ENCODE results near the gene SLC26A9.

The SLC26A9 gene

GRCh38 chr1:205943245-205943644, at the start of gene SLC26A9:
TSS of gene SLC26A9 (minus strand) at chr1:205943456. CDS start at chr1:205935820, 7,636 bp downstream.
- no peak for DNase-seq (ENCODE audit: low read depth)

- no peak for DNase-seq (ENCODE audit: low read depth)
Measured at GRCh38 chr1:205992218-205992882, 49.1 kb upstream of the SLC26A9 start.

- no peak for DNase-seq (ENCODE audit: low read depth)
Measured at GRCh38 chr1:205991237-205991636, 48.0 kb upstream of the SLC26A9 start.

- no peak for DNase-seq (ENCODE audit: low read depth)
Measured at GRCh38 chr1:205990226-205990625, 47.0 kb upstream of the SLC26A9 start.

GRCh38 chr1:205989786-205990185, 46.5 kb upstream of the SLC26A9 start:
- no peak for DNase-seq (ENCODE audit: low read depth)

GRCh38 chr1:205988585-205988995, 45.3 kb upstream of the SLC26A9 start:
- DNase-seq (ENCODE audit: low read depth) = no peak

GRCh38 chr1:205986861-205987260, 43.6 kb upstream of the SLC26A9 start:
- no peak for DNase-seq (ENCODE audit: low read depth)

GRCh38 chr1:205986292-205986691, 43.0 kb upstream of the SLC26A9 start:
- no peak for DNase-seq (ENCODE audit: low read depth)

- DNase-seq (ENCODE audit: low read depth) = no peak
Measured at GRCh38 chr1:205985330-205986005, 42.2 kb upstream of the SLC26A9 start.

GRCh38 chr1:205983925-205984725, 40.9 kb upstream of the SLC26A9 start:
- no peak for DNase-seq (ENCODE audit: low read depth)

GRCh38 chr1:205981257-205981656, 38.0 kb upstream of the SLC26A9 start:
- no peak for DNase-seq (ENCODE audit: low read depth)

GRCh38 chr1:205980237-205980870, 37.1 kb upstream of the SLC26A9 start:
- DNase-seq (ENCODE audit: low read depth) = no peak

GRCh38 chr1:205979301-205979700, 36.0 kb upstream of the SLC26A9 start:
- DNase-seq (ENCODE audit: low read depth) = no peak

GRCh38 chr1:205978676-205979075, 35.4 kb upstream of the SLC26A9 start:
- DNase-seq (ENCODE audit: low read depth) = no peak

- peak; percentile 36 for DNase-seq (ENCODE audit: low read depth)
Measured at GRCh38 chr1:205977402-205978014, 34.3 kb upstream of the SLC26A9 start.

GRCh38 chr1:205976708-205977401, 33.6 kb upstream of the SLC26A9 start:
- DNase-seq (ENCODE audit: low read depth) = no peak

- DNase-seq (ENCODE audit: low read depth) = no peak
Measured at GRCh38 chr1:205976036-205976435, 32.8 kb upstream of the SLC26A9 start.

- DNase-seq (ENCODE audit: low read depth) = no peak
Measured at GRCh38 chr1:205975387-205975998, 32.2 kb upstream of the SLC26A9 start.

GRCh38 chr1:205974712-205975111, 31.5 kb upstream of the SLC26A9 start:
- DNase-seq (ENCODE audit: low read depth) = no peak

GRCh38 chr1:205973377-205974232, 30.3 kb upstream of the SLC26A9 start:
- no peak for DNase-seq (ENCODE audit: low read depth)
